WTC11 (cell line): Measurements from ENCODE around the gene POLA1. TPM values are rescaled to one million over a fixed set of nuclear protein-coding genes. Genes with fewer than 3 reads are reported as not detected.

Experiments used
- ATAC-seq: fragments of 200-7000 bp; cut with Tn5 transposase; 2 replicates; pipeline ENCODE4 v1.10.0; 2021; ENCODE audit warnings: mild to moderate bottlenecking, moderate library complexity
- CTCF ChIA-PET: fragments of 300-600 bp; sonication (Branson Sonifier 250); formaldehyde crosslinking; loops from one replicate; lab custom pipeline; 2021; ENCODE audit warnings: antibody characterized with exemption; lab: Charles Lee
- POLR2A ChIA-PET: fragments of 350-600 bp; sonication (Branson Sonifier 250); formaldehyde crosslinking; loops from one replicate; lab custom pipeline; 2021; ENCODE audit warnings: antibody characterized with exemption; lab: Charles Lee
- DNase-seq: peaks from one replicate; pipeline ENCODE4 v3.0.0; 2021; ENCODE audit warnings: low spot score
- H3K27ac Mint-ChIP-seq: 2 replicates; pipeline ENCODE4 v1.8.0; 2021; ENCODE audit warnings: mixed read lengths
- H3K27me3 Mint-ChIP-seq: 2 replicates; pipeline ENCODE4 v1.8.0; 2021; ENCODE audit warnings: low read depth, mild to moderate bottlenecking, moderate library complexity, mixed read lengths
- H3K36me3 Mint-ChIP-seq: 2 replicates; pipeline ENCODE4 v1.8.0; 2021; ENCODE audit warnings: mixed read lengths
- H3K4me1 Mint-ChIP-seq: 2 replicates; pipeline ENCODE4 v1.8.0; 2022; ENCODE audit warnings: mixed read lengths
- H3K4me3 Mint-ChIP-seq: 2 replicates; pipeline ENCODE4 v1.8.0; 2021; ENCODE audit warnings: mild to moderate bottlenecking, moderate library complexity, mixed read lengths
- H3K9me3 Mint-ChIP-seq: 2 replicates; pipeline ENCODE4 v1.8.0; 2021; ENCODE audit warnings: mixed read lengths
- EMX1 ChIP-seq: fragments of 250-450 bp; sonication (Bioruptor Pico); IDR thresholded peaks from 2 replicates; pipeline ENCODE4 v1.8.0; 2021; ENCODE audit warnings: mild to moderate bottlenecking
- FOXJ3 ChIP-seq: sonication (generic); formaldehyde crosslinking; IDR thresholded peaks from 2 replicates; pipeline ENCODE4 v1.9.0; 2021; ENCODE audit warnings: missing genetic modification reagents, mild to moderate bottlenecking, borderline replicate concordance
- NR2C2 ChIP-seq: sonication (generic); formaldehyde crosslinking; IDR thresholded peaks from 2 replicates; pipeline ENCODE4 v1.8.0; 2022; ENCODE audit warnings: mild to moderate bottlenecking, missing genetic modification reagents
- NR3C1 ChIP-seq: sonication (generic); formaldehyde crosslinking; conservative IDR thresholded peaks from 2 replicates; pipeline ENCODE4 v1.8.1; 2023; ENCODE audit warnings: low read depth, mild to moderate bottlenecking, missing genetic modification reagents
- SMAD3 ChIP-seq: sonication (generic); formaldehyde crosslinking; IDR thresholded peaks from 2 replicates; pipeline ENCODE4 v1.8.0; 2022; ENCODE audit warnings: missing genetic modification reagents, mild to moderate bottlenecking, borderline replicate concordance
- TEAD4 ChIP-seq: sonication (generic); formaldehyde crosslinking; IDR thresholded peaks from 2 replicates; pipeline ENCODE4 v1.8.0; 2022; ENCODE audit warnings: mild to moderate bottlenecking, missing genetic modification reagents
- ZNF121 ChIP-seq: sonication (generic); formaldehyde crosslinking; IDR thresholded peaks from 2 replicates; pipeline ENCODE4 v1.8.0; 2023; ENCODE audit warnings: missing genetic modification reagents
- ZNF396 ChIP-seq: fragments of 250-450 bp; sonication (Bioruptor Pico); IDR thresholded peaks from 2 replicates; pipeline ENCODE4 v1.8.0; 2021; ENCODE audit warnings: mild to moderate bottlenecking, moderate library complexity, borderline replicate concordance
- ZNF423 ChIP-seq: fragments of 250-450 bp; sonication (Bioruptor Pico); IDR thresholded peaks from 2 replicates; pipeline ENCODE4 v2.1.2; 2022; ENCODE audit warnings: mild to moderate bottlenecking, moderate library complexity
- ZNF671 ChIP-seq: fragments of 250-450 bp; sonication (Bioruptor Pico); IDR thresholded peaks from 2 replicates; pipeline ENCODE4 v1.8.0; 2021; ENCODE audit warnings: mild to moderate bottlenecking
- total RNA-seq: library from RNA; stranded (reverse); gene quantifications from 3 replicates; pipeline ENCODE4 v1.2.3, GENCODE V29; 2021
- TF ChIP-seq, protein P1 (sequence below): sonication (generic); formaldehyde crosslinking; conservative IDR thresholded peaks from 2 replicates; pipeline ENCODE4 v1.8.1; 2022; ENCODE audit warnings: mild to moderate bottlenecking, missing genetic modification reagents
- TF ChIP-seq, protein P2 (sequence below): sonication (generic); formaldehyde crosslinking; IDR thresholded peaks from 2 replicates; pipeline ENCODE4 v1.8.0; 2022; ENCODE audit warnings: missing genetic modification reagents
- TF ChIP-seq, protein P3 (sequence below): sonication (generic); formaldehyde crosslinking; IDR thresholded peaks from 2 replicates; pipeline ENCODE4 v1.8.0; 2023; ENCODE audit warnings: missing genetic modification reagents, mild to moderate bottlenecking, borderline replicate concordance
- TF ChIP-seq, protein P4 (sequence below): sonication (generic); formaldehyde crosslinking; IDR thresholded peaks from 2 replicates; pipeline ENCODE4 v1.8.0; 2022; ENCODE audit warnings: mild to moderate bottlenecking, missing genetic modification reagents
- TF ChIP-seq, protein P5 (sequence below): fragments of 250-450 bp; sonication (Bioruptor Pico); conservative IDR thresholded peaks from 2 replicates; pipeline ENCODE4 v1.9.0; 2021; ENCODE audit warnings: mild to moderate bottlenecking
- TF ChIP-seq, protein P6 (sequence below): sonication (generic); formaldehyde crosslinking; IDR thresholded peaks from 2 replicates; pipeline ENCODE4 v1.8.1; 2023; ENCODE audit warnings: mild to moderate bottlenecking, missing genetic modification reagents, moderate library complexity
- TF ChIP-seq, protein P7 (sequence below): sonication (generic); formaldehyde crosslinking; IDR thresholded peaks from 2 replicates; pipeline ENCODE4 v1.8.1; 2023; ENCODE audit warnings: mild to moderate bottlenecking, moderate library complexity, missing genetic modification reagents

The POLA1 gene
- total RNA-seq, 1 experiment from 2014 or later: 29.9 TPM

DNA sequence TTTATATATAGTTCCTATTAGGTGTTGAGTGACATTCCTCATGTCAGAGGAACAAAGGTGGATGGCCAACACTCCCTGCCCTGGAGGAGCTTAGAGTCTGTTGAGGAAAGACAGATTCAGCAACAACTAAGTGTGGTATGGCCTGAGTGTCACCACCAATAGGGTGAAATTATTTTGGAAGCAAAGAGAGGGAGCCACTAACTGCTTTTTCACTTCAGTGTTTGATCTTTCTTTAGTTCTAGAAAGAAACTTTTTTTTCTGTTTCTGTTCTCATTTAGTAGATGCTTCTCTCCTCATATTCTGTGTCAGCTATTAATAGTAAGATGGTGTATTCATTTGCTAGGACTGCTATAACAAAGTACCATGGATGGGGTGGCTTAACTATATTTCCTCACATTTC is 240.6 kb downstream of the POLA1 start (continued):
- TF ChIP-seq, protein P1, sequence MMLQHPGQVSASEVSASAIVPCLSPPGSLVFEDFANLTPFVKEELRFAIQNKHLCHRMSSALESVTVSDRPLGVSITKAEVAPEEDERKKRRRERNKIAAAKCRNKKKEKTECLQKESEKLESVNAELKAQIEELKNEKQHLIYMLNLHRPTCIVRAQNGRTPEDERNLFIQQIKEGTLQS: no peak
- TF ChIP-seq ZNF396 (no peak), EMX1 (no peak), FOXJ3 (CRISPR knock-in tag) (no peak), NR2C2 (CRISPR knock-in tag) (no peak), SMAD3 (CRISPR knock-in tag) (no peak), ZNF121 (no peak)
- TF ChIP-seq, protein P2, sequence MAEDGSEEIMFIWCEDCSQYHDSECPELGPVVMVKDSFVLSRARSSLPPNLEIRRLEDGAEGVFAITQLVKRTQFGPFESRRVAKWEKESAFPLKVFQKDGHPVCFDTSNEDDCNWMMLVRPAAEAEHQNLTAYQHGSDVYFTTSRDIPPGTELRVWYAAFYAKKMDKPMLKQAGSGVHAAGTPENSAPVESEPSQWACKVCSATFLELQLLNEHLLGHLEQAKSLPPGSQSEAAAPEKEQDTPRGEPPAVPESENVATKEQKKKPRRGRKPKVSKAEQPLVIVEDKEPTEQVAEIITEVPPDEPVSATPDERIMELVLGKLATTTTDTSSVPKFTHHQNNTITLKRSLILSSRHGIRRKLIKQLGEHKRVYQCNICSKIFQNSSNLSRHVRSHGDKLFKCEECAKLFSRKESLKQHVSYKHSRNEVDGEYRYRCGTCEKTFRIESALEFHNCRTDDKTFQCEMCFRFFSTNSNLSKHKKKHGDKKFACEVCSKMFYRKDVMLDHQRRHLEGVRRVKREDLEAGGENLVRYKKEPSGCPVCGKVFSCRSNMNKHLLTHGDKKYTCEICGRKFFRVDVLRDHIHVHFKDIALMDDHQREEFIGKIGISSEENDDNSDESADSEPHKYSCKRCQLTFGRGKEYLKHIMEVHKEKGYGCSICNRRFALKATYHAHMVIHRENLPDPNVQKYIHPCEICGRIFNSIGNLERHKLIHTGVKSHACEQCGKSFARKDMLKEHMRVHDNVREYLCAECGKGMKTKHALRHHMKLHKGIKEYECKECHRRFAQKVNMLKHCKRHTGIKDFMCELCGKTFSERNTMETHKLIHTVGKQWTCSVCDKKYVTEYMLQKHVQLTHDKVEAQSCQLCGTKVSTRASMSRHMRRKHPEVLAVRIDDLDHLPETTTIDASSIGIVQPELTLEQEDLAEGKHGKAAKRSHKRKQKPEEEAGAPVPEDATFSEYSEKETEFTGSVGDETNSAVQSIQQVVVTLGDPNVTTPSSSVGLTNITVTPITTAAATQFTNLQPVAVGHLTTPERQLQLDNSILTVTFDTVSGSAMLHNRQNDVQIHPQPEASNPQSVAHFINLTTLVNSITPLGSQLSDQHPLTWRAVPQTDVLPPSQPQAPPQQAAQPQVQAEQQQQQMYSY: no peak
- TF ChIP-seq, protein P3, sequence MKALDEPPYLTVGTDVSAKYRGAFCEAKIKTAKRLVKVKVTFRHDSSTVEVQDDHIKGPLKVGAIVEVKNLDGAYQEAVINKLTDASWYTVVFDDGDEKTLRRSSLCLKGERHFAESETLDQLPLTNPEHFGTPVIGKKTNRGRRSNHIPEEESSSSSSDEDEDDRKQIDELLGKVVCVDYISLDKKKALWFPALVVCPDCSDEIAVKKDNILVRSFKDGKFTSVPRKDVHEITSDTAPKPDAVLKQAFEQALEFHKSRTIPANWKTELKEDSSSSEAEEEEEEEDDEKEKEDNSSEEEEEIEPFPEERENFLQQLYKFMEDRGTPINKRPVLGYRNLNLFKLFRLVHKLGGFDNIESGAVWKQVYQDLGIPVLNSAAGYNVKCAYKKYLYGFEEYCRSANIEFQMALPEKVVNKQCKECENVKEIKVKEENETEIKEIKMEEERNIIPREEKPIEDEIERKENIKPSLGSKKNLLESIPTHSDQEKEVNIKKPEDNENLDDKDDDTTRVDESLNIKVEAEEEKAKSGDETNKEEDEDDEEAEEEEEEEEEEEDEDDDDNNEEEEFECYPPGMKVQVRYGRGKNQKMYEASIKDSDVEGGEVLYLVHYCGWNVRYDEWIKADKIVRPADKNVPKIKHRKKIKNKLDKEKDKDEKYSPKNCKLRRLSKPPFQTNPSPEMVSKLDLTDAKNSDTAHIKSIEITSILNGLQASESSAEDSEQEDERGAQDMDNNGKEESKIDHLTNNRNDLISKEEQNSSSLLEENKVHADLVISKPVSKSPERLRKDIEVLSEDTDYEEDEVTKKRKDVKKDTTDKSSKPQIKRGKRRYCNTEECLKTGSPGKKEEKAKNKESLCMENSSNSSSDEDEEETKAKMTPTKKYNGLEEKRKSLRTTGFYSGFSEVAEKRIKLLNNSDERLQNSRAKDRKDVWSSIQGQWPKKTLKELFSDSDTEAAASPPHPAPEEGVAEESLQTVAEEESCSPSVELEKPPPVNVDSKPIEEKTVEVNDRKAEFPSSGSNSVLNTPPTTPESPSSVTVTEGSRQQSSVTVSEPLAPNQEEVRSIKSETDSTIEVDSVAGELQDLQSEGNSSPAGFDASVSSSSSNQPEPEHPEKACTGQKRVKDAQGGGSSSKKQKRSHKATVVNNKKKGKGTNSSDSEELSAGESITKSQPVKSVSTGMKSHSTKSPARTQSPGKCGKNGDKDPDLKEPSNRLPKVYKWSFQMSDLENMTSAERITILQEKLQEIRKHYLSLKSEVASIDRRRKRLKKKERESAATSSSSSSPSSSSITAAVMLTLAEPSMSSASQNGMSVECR (CRISPR knock-in tag): no peak
- TF ChIP-seq, protein P4, sequence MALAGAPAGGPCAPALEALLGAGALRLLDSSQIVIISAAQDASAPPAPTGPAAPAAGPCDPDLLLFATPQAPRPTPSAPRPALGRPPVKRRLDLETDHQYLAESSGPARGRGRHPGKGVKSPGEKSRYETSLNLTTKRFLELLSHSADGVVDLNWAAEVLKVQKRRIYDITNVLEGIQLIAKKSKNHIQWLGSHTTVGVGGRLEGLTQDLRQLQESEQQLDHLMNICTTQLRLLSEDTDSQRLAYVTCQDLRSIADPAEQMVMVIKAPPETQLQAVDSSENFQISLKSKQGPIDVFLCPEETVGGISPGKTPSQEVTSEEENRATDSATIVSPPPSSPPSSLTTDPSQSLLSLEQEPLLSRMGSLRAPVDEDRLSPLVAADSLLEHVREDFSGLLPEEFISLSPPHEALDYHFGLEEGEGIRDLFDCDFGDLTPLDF: no peak
- TF ChIP-seq, protein P5, sequence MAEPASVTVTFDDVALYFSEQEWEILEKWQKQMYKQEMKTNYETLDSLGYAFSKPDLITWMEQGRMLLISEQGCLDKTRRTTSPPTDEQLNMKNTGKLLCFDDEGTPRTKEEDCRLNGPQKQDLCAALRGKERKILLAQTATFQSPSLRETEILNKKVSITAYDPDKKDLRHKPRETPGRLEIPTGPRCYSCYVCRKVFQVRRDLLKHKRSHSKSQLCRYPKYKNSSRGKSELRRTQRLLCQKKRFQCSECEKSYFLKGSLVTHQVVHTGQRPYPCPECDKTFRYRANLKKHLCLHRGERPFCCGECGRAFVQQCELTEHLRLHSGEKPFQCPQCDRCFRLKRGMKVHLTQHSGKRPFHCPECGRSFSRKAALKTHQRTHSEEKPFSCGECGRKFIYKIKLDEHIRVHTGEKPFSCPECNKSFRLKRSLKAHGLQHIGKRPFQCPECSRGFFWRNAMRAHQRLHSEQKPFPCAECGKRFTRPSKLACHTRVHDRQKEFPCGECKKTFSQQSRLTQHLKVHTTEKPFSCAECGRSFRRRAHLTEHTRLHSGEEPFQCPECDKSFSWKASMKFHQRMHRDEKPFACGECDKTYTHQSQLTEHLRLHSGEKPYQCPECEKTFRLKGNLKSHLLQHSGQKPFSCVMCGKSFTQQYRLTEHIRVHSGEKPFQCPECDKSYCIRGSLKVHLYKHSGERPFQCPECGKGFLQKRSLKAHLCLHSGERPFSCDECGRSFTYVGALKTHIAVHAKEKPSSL: no peak
- TF ChIP-seq, protein P6, sequence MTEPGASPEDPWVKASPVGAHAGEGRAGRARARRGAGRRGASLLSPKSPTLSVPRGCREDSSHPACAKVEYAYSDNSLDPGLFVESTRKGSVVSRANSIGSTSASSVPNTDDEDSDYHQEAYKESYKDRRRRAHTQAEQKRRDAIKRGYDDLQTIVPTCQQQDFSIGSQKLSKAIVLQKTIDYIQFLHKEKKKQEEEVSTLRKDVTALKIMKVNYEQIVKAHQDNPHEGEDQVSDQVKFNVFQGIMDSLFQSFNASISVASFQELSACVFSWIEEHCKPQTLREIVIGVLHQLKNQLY: no peak

DNA sequence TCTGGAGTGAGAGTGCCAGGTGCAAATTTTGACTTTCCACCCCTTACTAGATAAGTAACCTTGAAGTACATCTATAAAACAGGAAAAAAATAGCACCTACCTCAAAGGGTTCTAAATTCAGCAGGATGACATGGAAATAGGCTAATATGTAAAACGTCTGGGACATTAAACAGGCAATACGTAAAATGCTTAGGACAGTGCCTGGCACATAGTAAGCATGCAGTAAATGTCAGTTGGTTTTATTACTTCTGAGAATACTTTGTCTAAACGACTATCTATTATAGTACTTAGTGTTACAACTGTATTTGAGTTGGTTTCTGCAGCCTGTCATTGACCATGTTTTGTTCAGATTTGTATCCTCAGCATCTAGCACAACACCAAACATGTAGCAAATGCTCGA is 251.3 kb downstream of the POLA1 start:
- Mint-ChIP-seq H3K27me3 (no peaks in the 10 kb centered on the region), H3K9me3 (no peaks in the 10 kb centered on the region), H3K4me1 (no peaks in the 10 kb centered on the region), H3K4me3 (no peak overlapping the region), H3K27ac (no peak overlapping the region), H3K36me3 (no peaks in the 10 kb centered on the region)
- ChIA-PET POLR2A (interaction anchor here (0.8 kb wide), 1 partner anchor 28 kb away, joined by 3 read pairs; no protein-coding TSS in a partner anchor), CTCF (no interaction called here)
- ATAC-seq (no peak), DNase-seq (no peak)
- TF ChIP-seq, protein P3 (CRISPR knock-in tag): no peak
- TF ChIP-seq, protein P1: no peak
- TF ChIP-seq ZNF423 (CRISPR knock-in tag): no peak
- TF ChIP-seq NR3C1 (CRISPR knock-in tag): no peak
- no peak for TF ChIP-seq TEAD4 (CRISPR knock-in tag)
- TF ChIP-seq ZNF671 (CRISPR knock-in tag): no peak
- TF ChIP-seq, protein P7, sequence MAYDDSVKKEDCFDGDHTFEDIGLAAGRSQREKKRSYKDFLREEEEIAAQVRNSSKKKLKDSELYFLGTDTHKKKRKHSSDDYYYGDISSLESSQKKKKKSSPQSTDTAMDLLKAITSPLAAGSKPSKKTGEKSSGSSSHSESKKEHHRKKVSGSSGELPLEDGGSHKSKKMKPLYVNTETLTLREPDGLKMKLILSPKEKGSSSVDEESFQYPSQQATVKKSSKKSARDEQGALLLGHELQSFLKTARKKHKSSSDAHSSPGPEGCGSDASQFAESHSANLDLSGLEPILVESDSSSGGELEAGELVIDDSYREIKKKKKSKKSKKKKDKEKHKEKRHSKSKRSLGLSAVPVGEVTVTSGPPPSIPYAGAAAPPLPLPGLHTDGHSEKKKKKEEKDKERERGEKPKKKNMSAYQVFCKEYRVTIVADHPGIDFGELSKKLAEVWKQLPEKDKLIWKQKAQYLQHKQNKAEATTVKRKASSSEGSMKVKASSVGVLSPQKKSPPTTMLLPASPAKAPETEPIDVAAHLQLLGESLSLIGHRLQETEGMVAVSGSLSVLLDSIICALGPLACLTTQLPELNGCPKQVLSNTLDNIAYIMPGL (CRISPR knock-in tag): no peak
